NCI-H82 (cell line): ENCODE data around the gene DPM3.
"Not testable (repeated sequence)": the region's sequence is repeated elsewhere in the genome, so short reads cannot be mapped to it uniquely, and the experiment has no call there.

ENCODE experiments used
- DNase-seq: peaks from one replicate; lab custom pipeline; 2025; lab: John Stamatoyannopoulos, UW

The DPM3 gene, protein sequence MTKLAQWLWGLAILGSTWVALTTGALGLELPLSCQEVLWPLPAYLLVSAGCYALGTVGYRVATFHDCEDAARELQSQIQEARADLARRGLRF

DNA sequence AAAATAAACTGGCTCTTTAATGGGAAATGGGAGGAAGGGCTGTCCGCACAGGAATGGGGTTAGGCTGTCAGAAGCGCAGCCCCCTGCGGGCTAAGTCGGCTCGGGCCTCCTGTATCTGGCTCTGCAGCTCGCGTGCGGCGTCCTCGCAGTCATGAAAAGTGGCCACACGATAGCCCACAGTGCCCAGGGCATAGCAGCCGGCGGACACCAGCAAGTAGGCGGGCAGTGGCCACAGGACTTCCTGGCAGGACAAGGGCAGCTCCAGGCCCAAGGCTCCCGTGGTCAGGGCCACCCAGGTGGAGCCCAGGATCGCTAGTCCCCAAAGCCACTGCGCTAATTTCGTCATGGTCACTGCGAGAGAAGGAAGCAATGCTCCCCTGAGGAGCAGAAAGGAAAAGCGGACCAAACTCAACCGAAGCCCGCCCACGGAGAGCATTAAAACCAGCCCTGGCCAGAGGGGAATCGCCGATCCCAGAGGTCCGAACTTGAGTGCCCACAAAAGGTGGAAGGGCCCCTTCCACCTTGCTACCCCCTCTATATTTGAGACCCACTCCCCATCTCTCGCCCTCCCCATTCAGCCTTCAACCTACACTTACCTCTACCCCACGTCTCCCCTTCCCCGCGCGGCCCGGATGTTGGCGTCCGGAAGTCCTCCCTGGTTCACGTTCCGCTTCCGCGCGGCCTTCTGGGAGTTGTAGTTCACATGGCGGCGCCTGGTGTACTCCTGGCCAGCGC, at the start of gene DPM3:
Gene DPM3 (minus strand): TSS at position 637 of the 735 bp plus-strand sequence. CDS start 291 bp downstream, at position 346.
- peak; percentile 96 for DNase-seq

DNA sequence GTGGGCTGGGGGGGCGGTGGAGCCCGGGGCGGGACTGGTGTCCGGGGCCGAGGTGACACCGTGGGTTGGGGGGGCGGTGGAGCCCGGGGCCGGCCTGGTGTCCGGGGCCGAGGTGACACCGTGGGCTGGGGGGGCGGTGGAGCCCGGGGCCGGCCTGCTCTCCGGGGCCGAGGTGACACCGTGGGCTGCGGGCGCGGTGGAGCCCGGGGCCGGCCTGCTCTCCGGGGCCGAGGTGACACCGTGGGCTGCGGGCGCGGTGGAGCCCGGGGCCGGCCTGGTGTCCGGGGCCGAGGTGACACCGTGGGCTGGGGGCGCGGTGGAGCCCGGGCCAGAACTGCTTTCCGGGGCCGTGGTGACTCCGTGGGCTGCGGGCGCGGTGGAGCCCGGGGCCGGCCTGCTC, 49.6 kb upstream of the DPM3 start:
- DNase-seq: not testable (repeated sequence)

DNA sequence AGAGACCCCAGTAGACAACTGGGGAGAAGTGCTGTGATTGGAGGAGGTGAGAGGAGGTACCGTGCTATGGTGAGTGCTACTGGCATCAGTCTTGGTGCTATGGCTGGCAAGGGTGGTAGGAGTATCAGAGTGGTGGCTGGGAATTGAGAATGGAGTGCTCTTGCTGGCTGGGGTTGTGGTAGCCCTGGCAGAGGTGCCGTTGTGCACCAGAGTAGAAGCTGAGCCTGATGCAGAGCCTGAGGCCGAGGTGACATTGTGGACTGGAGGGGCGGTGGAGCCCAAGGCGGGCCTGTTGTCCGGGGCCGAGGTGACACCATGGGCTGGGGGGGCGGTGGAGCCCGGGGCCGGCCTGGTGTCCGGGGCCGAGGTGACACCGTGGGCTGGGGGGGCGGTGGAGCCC, 47.9 kb upstream of the DPM3 start:
- no peak for DNase-seq

DNA sequence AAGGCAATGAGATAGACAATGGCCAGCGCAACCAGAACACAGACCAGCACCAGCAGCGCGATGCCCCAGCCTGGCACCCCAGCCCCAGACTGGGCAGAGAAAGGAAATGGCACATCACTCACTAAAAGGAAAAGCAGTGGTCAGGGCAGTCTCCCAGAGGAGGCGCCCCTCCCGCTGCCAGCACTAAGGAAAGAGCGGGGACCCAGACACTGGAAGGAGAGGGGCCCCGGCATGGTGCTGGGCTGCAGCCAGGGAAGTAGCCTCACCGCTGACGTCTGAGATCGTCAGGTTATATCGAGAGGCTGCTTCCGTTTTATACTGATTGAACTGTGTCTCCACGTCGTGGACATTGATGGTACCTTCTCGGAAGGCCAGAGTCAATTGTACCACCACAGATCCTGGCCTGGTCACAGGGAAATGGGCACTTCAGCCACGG, 47.1 kb upstream of the DPM3 start:
- no peak for DNase-seq

DNA sequence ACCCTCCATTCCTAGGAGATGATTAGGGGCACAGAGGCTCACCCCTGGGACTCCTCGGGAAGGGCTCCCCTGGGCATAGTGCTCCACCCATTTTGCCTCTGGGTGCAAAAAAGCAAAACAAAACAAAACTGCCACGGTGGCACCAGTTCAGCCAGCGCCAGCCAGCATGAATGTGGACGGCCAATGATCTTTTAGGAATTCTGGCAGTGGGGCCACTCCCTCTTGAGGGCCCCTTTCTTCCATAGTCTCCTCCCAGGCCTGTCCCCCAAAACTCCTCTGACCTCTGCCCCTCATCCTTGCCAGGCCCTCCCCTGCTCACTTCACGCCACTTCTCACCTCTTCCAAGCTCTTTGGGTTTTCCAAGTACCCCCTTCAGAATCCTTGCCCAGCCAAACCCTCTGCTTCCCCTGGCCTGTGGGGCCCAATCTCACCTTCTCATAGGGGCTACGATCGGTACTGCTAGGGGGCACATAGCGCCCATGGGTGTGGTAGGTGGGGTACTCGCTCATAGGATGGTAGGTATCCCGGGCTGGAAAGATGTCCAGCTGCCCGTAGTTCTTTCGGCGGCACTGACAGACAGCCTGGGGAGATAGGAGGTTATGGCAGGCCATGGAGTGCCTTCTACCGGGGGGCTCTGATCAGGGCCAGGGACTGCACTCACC, 46.6 kb upstream of the DPM3 start:
- no peak for DNase-seq

DNA sequence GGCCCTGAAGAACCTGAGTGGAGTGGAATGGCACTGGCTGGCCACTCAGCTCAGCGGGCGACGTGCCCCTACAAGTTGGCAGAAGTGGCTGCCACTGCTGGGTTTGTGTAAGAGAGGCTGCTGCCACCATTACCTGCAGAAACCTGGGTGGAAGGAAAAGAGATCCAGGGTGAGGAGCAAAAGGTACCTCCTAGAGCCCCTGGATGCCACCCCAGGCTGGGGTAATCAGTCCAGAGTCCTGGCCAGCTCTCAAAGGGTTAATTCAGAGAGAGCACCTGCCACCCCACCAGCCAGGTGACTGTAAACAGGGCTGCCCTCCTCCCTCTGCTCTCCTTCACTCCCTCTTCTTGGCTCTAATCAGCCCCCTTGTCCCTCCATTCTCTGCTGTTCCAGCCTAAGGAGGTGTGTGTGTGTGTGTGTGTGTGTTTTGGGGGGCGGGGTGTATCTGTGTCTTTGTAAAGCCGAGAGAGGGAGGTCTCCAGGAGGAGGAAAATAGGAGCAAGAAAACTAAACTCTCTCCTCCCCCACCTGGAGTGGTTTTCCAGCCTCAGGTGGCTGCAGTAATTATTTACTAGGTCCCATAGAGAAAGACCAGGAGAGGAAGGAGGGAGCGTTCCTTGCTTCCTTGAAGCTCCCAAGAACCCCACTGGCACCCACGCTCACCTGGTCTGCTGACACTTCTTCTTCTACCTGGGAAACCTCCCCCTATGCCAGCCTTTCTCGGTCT, 45.9 kb upstream of the DPM3 start:
- no peak for DNase-seq

DNA sequence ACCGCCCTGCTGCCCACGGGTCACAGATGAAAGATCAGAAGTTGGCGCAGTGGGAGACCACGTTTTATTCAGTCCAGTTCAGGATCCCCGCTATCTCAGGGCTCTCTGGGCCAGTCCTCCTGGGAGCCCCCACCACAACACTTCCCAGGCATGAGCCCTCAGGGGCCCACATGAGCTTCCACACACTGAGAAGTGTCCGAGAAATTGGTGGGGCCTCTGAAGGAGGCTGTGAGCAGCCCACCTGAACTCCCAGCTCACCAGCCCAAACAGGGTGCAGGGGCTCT, 45.4 kb upstream of the DPM3 start:
- no peak for DNase-seq

DNA sequence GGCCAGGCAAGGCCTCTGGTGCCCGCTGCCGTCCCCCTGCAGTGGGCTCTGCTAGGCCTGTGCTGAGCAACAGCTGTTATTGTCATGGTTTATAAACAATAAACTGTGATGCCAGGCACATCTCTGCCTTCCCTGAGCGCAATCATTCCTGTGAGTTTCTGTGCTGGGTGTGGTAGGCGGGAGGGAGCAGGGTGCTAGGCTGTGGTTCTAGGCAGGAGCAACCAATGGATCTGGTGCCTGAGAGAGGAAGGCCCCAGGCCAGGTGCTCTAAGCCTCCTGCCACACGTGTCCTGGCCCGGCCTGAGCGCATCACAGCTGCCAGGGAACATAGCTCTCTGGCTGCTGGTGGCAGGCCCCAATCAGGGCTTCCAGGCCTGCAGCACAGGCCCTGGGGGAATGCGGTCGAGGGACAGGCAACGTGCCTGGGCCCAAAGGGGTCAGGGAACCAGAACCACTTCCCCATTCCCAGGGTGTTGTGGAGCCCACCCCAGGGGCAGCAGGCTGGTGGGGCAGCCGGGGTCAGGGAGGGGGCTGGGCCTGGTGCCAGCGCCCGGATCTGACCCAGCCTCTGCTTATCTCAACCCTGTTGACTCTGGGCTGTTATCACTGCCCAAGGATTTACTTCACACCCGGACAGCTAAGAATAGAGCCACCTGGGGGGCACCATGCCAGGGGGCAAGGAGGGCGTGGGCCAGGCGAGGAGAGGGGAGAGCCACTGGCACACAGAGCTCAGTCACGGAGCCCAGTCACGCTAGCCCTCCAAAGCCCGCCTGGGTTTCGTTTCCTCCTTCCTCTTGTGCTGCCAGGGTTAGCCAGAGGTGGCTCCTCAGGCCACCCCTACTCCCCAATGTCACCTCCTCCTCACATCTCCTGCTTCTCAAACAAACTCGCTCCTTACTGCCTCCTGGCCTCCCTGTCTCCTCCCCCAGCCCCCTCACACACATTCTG, 44.8 kb upstream of the DPM3 start:
- no peak for DNase-seq

DNA sequence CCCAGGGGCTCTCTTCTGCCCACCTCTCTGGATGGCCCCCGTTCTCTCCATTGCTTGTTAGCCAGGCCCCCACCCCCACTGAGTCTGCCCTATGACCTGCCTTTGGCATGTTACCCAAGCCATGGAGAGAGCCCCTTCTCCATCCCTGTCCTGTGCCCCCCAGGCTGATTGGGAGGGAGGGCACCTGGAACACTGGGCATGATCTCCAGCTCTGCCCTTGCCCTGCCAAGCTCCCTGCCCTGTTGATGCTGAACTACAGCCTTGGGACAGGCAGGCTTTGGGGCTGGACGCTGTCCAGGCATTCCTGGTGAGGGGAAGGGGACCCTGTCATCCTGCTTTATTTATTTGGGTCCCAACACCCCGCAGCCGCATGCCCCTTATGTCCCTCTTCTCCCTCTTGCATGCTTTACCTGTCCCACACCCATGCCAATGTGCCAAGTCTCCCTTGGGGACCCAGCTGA, 44.0 kb upstream of the DPM3 start:
- DNase-seq: no peak

DNA sequence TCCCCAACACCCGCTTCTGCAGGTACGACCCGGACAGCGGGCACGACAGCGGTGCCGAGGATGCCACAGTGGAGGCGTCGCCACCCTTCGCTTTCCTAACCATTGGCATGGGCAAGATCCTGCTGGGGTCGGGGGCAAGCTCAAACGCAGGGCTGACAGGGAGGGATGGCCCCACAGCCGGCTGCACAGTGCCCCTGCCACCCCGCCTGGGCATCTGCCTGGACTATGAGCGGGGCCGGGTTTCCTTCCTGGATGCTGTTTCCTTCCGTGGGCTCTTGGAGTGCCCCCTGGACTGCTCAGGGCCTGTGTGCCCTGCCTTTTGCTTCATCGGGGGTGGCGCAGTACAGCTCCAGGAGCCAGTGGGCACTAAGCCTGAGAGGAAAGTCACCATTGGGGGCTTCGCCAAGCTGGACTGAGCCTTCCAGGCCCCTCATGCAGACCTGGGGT, 43.5 kb upstream of the DPM3 start:
- DNase-seq: no peak

DNA sequence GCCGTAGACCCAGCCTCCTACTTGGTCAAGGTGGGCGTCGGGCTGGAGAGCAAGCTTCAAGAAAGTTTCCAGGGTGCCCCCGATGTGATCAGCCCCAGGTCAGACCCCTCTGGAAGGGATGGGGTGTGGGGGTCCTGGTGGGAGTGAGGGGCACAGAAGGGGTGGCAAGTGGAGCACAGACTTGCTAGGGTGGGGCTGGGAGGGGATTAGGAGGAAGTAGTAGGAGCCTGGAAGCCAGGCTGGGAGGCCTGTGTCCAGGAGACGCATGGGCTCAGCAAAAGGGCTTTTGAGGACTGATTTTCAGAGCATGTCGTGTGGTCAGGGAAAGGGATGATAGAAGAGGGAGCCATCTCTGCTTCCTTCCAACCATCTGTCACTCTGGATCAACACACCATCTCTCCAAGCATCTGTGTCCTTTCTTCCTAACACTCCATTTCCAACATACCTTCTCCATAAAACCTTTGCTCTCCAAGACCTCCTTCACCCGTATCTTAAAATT, 41.8 kb upstream of the DPM3 start:
- peak; percentile 60 for DNase-seq

DNA sequence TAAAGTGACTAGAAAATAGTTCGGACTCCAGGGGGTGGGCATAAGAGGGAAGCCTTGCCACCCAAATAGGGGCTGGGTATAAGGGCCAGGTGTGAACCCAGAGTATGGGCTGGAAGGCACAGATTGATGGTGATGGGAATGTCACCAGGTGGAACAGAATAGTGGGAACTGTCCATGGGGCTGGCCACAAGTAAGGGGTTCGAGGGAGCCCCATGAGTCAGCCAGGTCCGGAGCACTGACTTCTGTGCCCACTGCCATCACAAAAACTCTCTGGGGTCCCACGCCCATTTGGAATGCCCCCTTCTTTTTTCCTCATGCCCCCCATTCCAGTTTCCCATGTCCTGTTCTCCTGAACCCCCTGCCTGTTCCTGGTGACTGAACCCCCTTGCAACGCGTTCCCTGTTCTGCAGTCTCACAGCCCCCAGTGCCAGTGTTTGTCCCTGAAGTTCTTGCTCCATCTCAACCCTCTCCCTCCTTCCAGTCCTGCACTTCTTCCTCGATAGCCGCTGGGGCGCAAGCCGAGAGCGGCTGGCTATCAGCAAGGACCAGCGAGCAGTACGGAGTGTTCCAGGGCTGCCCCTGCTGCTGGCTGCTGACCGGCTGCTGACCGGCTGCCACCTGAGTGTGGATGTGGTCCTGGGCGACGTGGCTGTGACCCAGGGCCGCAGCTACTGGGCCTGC, 41.2 kb upstream of the DPM3 start:
- no peak for DNase-seq

DNA sequence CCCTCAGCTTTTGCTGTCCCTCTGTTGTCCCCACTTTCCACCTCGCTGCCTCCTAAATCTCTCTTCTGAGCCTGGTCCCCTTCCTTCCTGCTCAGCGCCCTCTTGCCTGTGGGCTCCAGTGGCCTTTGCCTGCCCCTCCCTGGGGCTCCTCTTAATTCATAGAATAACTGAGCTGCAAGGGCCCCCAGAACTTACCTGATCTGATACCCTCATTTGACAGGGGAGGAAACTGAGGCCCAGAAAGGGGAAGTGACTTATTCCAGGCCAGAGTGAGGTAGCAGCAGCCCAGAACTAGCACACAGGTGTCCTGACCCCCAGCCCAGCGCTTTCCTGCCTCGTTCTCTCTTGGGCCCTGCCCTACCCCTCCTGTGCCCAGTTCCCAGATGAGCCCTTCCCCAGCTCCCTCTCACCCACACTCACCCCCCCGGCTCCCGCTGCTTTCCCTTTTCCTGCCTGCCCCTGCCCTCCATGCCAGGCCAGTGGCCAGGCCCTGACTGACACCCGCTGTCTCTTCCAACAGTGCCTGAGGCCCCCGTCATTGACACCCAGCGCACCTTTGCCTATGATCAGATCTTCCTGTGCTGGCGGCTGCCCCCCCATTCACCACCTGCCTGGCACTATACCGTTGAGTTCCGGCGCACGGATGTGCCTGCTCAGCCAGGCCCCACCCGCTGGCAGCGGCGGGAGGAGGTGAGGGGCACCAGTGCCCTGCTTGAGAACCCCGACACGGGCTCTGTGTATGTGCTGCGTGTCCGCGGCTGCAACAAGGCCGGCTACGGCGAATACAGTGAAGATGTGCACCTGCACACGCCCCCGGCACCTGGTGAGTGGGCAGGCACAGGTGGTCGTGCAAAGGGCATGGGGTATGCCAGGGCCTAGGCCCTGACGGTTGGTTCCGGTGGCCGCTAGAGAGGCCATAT, 39.0 kb upstream of the DPM3 start:
- DNase-seq: no peak

DNA sequence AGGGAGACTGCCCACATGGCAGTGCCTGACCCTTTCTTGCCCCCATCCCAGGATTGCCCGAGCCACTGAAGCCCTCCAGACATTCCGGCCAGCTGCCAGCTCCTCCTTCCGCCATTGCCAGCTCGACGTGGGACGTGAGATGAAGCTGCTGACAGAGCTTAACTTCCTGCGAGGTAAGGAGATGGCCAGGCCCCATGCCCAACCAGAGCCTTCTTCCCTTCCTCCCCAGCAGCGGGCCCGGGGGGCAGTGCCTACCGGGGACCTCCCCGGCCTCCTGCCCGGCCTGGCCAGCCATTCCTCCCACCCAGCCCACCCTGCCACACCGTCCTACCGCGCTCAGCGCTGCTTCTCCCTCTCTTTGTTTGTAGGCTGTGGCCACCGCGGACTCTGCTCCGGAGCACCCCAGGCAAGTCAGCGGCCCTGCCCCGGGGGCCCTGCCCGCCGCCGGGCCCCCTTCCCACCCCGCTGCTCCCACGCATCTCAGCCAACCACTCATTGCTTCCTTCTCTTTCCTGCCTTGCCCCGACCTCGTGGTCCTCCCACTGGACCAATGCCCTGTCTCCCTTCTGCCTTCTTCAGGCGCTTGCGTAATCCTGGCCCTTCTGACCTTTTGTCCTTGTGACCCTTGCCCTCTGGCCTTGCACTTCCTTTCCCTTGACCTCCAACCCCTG, 38.2 kb upstream of the DPM3 start:
- no peak for DNase-seq

DNA sequence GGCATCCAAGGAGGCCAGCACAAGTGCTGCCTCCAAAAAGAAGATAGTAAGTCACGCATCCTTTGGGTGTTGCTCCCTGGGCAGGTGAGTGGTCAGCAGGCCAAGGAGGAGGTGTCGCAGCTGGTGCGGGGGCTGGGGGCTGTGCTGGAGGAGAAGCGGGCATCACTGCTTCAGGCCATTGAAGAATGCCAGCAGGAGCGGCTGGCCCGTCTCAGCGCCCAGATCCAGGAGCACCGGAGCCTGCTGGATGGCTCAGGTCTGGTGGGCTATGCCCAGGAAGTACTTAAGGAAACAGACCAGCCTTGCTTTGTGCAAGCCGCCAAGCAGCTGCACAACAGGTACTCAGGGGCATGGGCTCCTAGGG, 37.6 kb upstream of the DPM3 start:
- no peak for DNase-seq

DNA sequence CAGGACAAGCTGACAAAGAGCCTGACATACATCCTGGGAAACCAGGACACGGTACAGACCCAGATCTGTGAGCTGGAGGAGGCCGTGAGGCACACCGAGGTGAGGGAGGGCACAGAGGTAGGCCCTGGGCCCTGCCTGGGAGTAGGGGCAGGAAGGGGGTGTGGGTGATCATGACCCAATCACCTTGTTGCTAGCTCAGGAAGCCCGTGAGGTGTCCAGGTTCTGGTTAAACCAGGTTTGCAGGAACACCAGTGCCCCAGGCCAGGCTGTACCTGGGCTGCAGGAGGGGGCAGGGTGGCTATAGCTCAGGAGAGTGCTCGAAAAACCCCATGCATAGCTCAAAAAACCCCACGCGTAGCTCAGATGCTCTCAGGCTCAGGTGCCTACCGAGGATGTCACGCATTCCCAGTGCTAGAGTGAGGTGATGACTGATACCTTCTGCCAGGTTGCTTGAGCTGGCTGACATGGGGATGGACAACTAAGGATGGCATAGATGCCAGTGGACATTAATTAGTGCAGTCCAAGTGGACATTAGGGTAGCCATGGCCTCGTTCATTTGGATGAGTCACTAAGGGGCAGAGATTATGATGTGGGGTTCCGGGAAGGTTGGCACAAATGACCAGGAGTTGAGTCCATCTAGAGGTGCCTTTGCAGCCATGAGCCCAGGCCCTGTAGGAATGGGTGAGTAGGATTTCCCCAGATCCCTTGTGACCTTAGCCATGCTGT, 37.0 kb upstream of the DPM3 start:
- no peak for DNase-seq

DNA sequence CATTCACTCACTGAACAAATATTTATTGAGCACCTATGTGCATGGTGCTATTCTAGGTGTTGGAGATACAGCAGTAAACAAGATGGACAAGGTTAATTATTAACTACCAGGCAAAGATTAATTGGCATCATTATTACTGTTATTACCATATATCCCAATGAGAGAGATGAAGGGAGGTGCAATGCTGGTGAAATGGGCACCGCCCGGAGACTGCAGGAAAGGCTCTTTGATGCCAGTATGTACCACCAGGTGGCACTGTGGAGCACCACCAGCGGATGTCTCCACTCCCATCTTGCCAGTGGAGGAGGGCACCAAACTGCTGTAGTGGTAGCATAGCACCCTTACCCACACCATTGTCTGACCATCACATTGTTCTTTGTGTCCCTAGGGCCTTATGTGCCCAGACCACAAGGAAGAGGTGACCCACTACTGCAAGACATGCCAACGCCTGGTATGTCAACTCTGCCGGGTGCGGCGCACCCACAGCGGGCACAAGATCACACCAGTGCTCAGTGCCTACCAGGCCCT, 36.3 kb upstream of the DPM3 start:
- peak; percentile 89 for DNase-seq

DNA sequence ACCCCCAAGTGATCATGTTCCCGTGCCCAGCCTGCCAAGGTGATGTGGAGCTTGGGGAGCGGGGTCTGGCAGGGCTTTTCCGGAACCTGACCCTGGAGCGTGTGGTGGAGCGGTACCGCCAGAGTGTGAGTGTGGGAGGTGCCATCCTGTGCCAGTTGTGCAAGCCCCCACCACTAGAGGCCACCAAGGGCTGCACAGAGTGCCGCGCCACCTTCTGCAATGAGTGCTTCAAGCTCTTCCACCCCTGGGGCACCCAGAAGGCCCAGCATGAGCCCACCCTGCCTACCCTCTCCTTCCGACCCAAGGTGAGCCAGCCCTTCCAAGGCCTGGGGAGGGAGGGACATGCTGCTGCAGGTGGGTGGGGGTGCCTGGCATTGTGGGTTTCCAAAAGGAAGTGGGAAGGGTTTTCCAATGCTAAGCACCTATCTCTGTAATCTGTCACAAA, 35.6 kb upstream of the DPM3 start:
- DNase-seq: peak; percentile 81
